ENCODE measurements around the gene ZDHHC18.

- no peak for TF ChIP-seq CTCF (IDR thresholded peaks at IDR 0.05; ENCODE audit: low read depth, low read length)
- no peak for TF ChIP-seq EZH2phosphoT487 (IDR thresholded peaks at IDR 0.05; ENCODE audit: low read depth)
Observed at GRCh38 chr1:26874896-26875295, 48.4 kb downstream of the ZDHHC18 start.

Data from OCI-LY3 (cell line).